ENCODE measurements around the gene AHCY.
A peak's percentile ranks its signal among the peaks of the same experiment; 100 is the strongest.

The AHCY gene

GRCh38 chr20:34283844-34284243, 19.3 kb downstream of the AHCY start:
- no peak for DNase-seq (ENCODE audit: low read depth in 2 of 2)
- no peak overlapping the region for H3K4me3 ChIP-seq (replicated peaks in 1 of 2; ENCODE audit: low read depth in 2 of 2, low read length in 2 of 2)
- TF ChIP-seq CTCF (IDR thresholded peaks at IDR 0.05; ENCODE audit: low read depth, low read length): no peak

- no peak overlapping the region for H3K4me3 ChIP-seq (replicated peaks in 1 of 2; ENCODE audit: low read depth in 2 of 2, low read length in 2 of 2)
- DNase-seq (ENCODE audit: low read depth in 2 of 2): no peak
- TF ChIP-seq CTCF (IDR thresholded peaks at IDR 0.05; ENCODE audit: low read depth, low read length): no peak
Observed at GRCh38 chr20:34282041-34282440, 21.1 kb downstream of the AHCY start.

- no peak for DNase-seq (ENCODE audit: low read depth in 2 of 2)
Observed at GRCh38 chr20:34281177-34281576, 22.0 kb downstream of the AHCY start.

GRCh38 chr20:34274694-34275093, 28.5 kb downstream of the AHCY start:
- no peak overlapping the region for H3K4me3 ChIP-seq (replicated peaks in 1 of 2; ENCODE audit: low read depth in 2 of 2, low read length in 2 of 2)
- no peak for TF ChIP-seq CTCF (IDR thresholded peaks at IDR 0.05; ENCODE audit: low read depth, low read length)
- no peak for DNase-seq (ENCODE audit: low read depth in 2 of 2)

More at GRCh38 chr20:34281177-34281576, 22.0 kb downstream of the AHCY start:
- H3K4me3 ChIP-seq (replicated peaks in 1 of 2; ENCODE audit: low read depth in 2 of 2, low read length in 2 of 2): no peak overlapping the region
- TF ChIP-seq CTCF (IDR thresholded peaks at IDR 0.05; ENCODE audit: low read depth, low read length): no peak

- DNase-seq (ENCODE audit: low read depth in 2 of 2): peak; percentile 87 to 97
- H3K4me3 ChIP-seq (replicated peaks in 1 of 2; ENCODE audit: low read depth in 2 of 2, low read length in 2 of 2): no peak overlapping the region
- TF ChIP-seq CTCF (IDR thresholded peaks at IDR 0.05; ENCODE audit: low read depth, low read length): no peak
Observed at GRCh38 chr20:34271956-34272355, 31.2 kb downstream of the AHCY start.

GRCh38 chr20:34269996-34270627, 33.0 kb downstream of the AHCY start:
- peak; percentile 89 for DNase-seq (ENCODE audit: low read depth in 2 of 2)
- TF ChIP-seq CTCF (IDR thresholded peaks at IDR 0.05; ENCODE audit: low read depth, low read length): no peak
- H3K4me3 ChIP-seq (replicated peaks in 1 of 2; ENCODE audit: low read depth in 2 of 2, low read length in 2 of 2): no peak overlapping the region
